ENCODE measurements around the gene ST6GALNAC6. TPM values are rescaled to one million over a fixed set of nuclear protein-coding genes. Genes with fewer than 3 reads are reported as not detected.
"Not testable (repeated sequence)": the region's sequence is repeated elsewhere in the genome, so short reads cannot be mapped to it uniquely, and the experiment has no call there.

Gene ST6GALNAC6
- polyA plus RNA-seq, 2 of the 4 experiments (the other 2 are of a cell fraction): 8.2 to 25.2 TPM

DNA sequence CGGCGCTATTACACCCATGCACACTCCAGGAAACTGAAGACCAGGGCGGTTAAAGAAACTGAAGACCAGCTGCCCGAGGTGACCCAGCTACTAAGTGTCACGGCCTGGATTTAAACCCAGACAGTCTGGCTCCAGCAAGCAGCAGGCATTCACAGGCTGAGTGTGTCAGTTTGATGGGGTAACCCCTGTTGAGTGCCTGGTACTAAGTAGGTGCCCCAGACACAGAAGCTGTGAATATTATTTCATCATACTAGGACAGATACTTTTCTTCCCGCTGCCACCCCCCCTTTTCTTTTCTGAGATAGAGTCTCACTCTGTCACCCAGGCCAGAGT, 52.3 kb downstream of the ST6GALNAC6 start:
- POLR2A ChIA-PET: no interaction called here
- ATAC-seq (peak; percentile 27 to 40; a peak in 3 of 6 replicates), FAIRE-seq (no peak), DNase-seq (ENCODE audit: low read depth in 1 of 2, low spot score in 1 of 2) (no peak)
- H3K9me3 ChIP-seq: peaks cover 18% of the 10 kb centered on the region
- 52% methylated on average over 6 of the region's 6 CpGs for WGBS (ENCODE audit: missing lambda C conversion rate)
- no peak for TF ChIP-seq EP300 (IDR thresholded peaks at IDR 0.05)
- TF ChIP-seq RARB (CRISPR knock-in tag; IDR thresholded peaks at IDR 0.05): no peak
- H3K4me1 ChIP-seq: no peaks in the 10 kb centered on the region
- no peak overlapping the region for H3K4me3 ChIP-seq
- CTCF ChIA-PET: interaction anchor here (0.8 to 7.4 kb wide), 4 partner anchors 9 to 112 kb away, joined by 3 to 60 read pairs (median 4); partner anchors contain the start of gene TOR2A
- H3K4me2 ChIP-seq: no peak overlapping the region
- no peak overlapping the region for H3K27ac ChIP-seq

DNA sequence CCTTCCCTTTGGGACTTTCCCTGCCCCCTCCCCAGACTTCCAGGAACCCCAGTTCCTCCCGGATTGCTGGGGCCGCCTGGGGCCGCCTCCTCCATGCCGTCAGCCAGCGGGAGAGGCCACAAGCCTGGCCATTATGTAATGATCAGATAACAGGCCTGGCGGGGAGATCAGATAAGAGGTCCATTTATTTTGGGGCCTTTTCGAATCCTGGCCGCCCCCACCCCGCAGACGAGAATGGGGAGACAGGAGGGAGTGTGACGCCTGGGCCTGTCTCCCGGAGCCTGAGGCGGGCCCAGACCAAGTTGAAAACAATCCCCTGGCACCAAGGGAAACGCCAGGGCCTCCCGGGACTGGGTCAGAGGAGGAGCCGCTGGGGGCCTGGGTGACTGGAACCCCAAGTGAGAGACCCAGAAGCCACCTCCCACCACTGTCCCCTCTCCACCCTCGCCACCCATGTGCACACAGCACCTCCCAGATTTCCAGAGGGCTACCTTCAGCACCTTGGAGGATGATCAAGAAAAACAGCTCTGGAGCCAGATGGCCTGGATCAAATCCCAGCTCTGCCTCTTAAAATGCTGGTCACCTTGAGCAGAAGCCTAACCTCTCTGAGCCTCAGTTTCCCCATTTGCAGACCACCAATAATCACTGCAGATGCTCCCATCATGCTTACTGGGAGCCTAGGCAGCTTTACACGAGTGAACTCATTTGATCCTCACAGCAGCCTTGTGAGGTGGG, 52.8 kb downstream of the ST6GALNAC6 start:
- no peaks in the 10 kb centered on the region for H3K4me1 ChIP-seq
- ATAC-seq: no peak
- CTCF ChIA-PET: interaction anchor here (0.8 to 7.4 kb wide), 3 partner anchors 10 to 23 kb away, joined by 3 to 60 read pairs (median 4); no protein-coding TSS in a partner anchor
- H3K9me3 ChIP-seq: peaks cover 18% of the 10 kb centered on the region
- no peak overlapping the region for H3K4me3 ChIP-seq
- FAIRE-seq: no peak
- 83% methylated on average over 17 of the region's 18 CpGs for WGBS (ENCODE audit: missing lambda C conversion rate)
- DNase-seq (ENCODE audit: low read depth in 1 of 2, low spot score in 1 of 2): no peak
- POLR2A ChIA-PET: no interaction called here
- H3K4me2 ChIP-seq: no peak overlapping the region
- H3K27ac ChIP-seq: no peak overlapping the region
- TF ChIP-seq ZC3H11A (IDR thresholded peaks at IDR 0.05) (no peak), PHF8 (IDR thresholded peaks at IDR 0.05; ENCODE audit: borderline replicate concordance, low read depth) (no peak), JUN (IDR thresholded peaks at IDR 0.05) (no peak), MYC (IDR thresholded peaks at IDR 0.05; ENCODE audit: borderline replicate concordance, low read length) (no peak), EP300 (IDR thresholded peaks at IDR 0.05) (no peak), EHMT2 (IDR thresholded peaks at IDR 0.05; ENCODE audit: low read depth) (no peak), KDM5A (IDR thresholded peaks at IDR 0.05) (no peak), CHD2 (IDR thresholded peaks at IDR 0.05; ENCODE audit: low read length, partially characterized antibody) (no peak), RNF2 (IDR thresholded peaks at IDR 0.05; ENCODE audit: borderline replicate concordance, low read depth) (no peak), RCOR1 (IDR thresholded peaks at IDR 0.05; ENCODE audit: low read depth, low read length) (no peak), TP53 (CRISPR knock-in tag; IDR thresholded peaks at IDR 0.05) (no peak), SMC3 (IDR thresholded peaks at IDR 0.05) (no peak)
- TF ChIP-seq, protein P1, sequence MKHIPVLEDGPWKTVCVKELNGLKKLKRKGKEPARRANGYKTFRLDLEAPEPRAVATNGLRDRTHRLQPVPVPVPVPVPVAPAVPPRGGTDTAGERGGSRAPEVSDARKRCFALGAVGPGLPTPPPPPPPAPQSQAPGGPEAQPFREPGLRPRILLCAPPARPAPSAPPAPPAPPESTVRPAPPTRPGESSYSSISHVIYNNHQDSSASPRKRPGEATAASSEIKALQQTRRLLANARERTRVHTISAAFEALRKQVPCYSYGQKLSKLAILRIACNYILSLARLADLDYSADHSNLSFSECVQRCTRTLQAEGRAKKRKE (CRISPR knock-in tag; IDR thresholded peaks at IDR 0.05; ENCODE audit: low read depth): no peak
- TF ChIP-seq, protein P2, sequence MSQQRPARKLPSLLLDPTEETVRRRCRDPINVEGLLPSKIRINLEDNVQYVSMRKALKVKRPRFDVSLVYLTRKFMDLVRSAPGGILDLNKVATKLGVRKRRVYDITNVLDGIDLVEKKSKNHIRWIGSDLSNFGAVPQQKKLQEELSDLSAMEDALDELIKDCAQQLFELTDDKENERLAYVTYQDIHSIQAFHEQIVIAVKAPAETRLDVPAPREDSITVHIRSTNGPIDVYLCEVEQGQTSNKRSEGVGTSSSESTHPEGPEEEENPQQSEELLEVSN (IDR thresholded peaks at IDR 0.05; ENCODE audit: borderline replicate concordance, low read depth): no peak

DNA sequence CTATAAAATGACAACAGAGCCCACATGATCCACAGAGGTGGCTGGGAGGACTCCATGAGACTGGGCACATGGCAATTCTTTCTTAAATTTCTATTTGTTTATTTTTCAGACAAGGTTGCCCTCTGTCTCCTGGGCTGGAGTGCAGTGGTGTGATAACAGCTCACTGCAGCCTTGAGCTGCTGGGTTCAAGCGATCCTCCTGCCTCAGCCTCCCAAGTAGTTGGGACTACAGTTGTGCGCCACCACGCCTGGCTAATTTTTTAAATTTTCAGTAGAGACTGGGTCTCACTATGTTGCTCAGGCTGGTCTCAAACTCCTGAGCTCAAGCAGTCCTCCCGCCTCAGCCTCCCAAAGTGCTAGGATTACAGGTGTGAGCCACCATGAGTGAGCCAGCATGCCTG, 53.8 kb downstream of the ST6GALNAC6 start:
- H3K4me3 ChIP-seq; H3K4me1 ChIP-seq; H3K4me2 ChIP-seq; DNase-seq (ENCODE audit: low read depth in 1 of 2, low spot score in 1 of 2); H3K27ac ChIP-seq; POLR2A ChIA-PET; ATAC-seq; FAIRE-seq: not testable (repeated sequence)
- H3K9me3 ChIP-seq: peaks cover 18% of the 10 kb centered on the region
- WGBS (ENCODE audit: missing lambda C conversion rate): 97% methylated on average over 4 of the region's 4 CpGs
- CTCF ChIA-PET: interaction anchor here (1.1 to 7.4 kb wide), 2 partner anchors 24 to 111 kb away, joined by 3 to 60 read pairs; partner anchors contain the start of gene TOR2A

DNA sequence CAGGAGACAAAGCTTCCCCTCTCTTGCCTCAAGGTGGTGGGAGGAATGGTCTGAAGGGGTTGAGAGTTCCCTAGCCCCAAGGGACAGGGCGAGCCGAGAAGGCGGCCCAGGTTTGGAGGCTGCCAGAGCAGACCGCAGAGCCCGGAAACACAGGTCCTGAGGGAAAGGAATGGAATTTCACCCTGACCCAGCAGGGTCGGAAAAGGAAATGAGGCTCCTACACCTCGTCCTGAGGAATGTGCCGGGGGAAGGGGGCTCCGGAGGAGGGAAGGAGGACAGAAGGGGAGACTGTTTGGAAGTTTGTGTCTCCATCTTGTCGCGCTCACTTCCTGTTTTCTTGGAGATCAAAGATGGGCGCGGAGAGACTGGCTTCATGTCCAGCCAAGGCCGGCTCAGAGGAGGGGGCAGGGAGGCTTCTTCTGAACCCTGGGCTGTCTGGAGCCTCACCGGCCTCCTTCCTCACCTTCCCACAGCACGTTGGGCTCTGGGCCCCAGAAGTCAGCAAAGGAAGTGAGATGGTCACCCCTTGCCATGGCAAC, 54.5 kb downstream of the ST6GALNAC6 start:
- no peaks in the 10 kb centered on the region for H3K4me1 ChIP-seq
- ATAC-seq (0 out of 6 replicates have a peak, but pooled peaks of 1 of the 2 experiments have one; percentile 22), DNase-seq (ENCODE audit: low read depth in 1 of 2, low spot score in 1 of 2) (no peak), FAIRE-seq (no peak)
- H3K4me2 ChIP-seq: no peak overlapping the region
- no peak overlapping the region for H3K4me3 ChIP-seq
- TF ChIP-seq HEYL (CRISPR knock-in tag; IDR thresholded peaks at IDR 0.05) (no peak), ZSCAN20 (CRISPR knock-in tag; IDR thresholded peaks at IDR 0.05) (no peak), ZNF302 (CRISPR knock-in tag; IDR thresholded peaks at IDR 0.05) (no peak), CBX8 (IDR thresholded peaks at IDR 0.05) (no peak), MYC (IDR thresholded peaks at IDR 0.05; ENCODE audit: borderline replicate concordance, low read length) (no peak), KDM5A (IDR thresholded peaks at IDR 0.05) (no peak)
- TF ChIP-seq, protein P3, sequence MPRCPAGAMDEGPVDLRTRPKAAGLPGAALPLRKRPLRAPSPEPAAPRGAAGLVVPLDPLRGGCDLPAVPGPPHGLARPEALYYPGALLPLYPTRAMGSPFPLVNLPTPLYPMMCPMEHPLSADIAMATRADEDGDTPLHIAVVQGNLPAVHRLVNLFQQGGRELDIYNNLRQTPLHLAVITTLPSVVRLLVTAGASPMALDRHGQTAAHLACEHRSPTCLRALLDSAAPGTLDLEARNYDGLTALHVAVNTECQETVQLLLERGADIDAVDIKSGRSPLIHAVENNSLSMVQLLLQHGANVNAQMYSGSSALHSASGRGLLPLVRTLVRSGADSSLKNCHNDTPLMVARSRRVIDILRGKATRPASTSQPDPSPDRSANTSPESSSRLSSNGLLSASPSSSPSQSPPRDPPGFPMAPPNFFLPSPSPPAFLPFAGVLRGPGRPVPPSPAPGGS (IDR thresholded peaks at IDR 0.05): no peak
- TF ChIP-seq, protein P4, sequence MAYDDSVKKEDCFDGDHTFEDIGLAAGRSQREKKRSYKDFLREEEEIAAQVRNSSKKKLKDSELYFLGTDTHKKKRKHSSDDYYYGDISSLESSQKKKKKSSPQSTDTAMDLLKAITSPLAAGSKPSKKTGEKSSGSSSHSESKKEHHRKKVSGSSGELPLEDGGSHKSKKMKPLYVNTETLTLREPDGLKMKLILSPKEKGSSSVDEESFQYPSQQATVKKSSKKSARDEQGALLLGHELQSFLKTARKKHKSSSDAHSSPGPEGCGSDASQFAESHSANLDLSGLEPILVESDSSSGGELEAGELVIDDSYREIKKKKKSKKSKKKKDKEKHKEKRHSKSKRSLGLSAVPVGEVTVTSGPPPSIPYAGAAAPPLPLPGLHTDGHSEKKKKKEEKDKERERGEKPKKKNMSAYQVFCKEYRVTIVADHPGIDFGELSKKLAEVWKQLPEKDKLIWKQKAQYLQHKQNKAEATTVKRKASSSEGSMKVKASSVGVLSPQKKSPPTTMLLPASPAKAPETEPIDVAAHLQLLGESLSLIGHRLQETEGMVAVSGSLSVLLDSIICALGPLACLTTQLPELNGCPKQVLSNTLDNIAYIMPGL (CRISPR knock-in tag; IDR thresholded peaks at IDR 0.05; ENCODE audit: borderline replicate concordance): no peak
- peaks cover 16% of the 10 kb centered on the region for H3K9me3 ChIP-seq
- ChIA-PET CTCF (interaction anchor here (0.7 to 7.4 kb wide), 7 partner anchors 8 to 110 kb away, joined by 3 to 60 read pairs (median 3); partner anchors contain the start of genes CDK9 and TOR2A), POLR2A (no interaction called here)
- no peak overlapping the region for H3K27ac ChIP-seq
- WGBS (ENCODE audit: missing lambda C conversion rate): 83% methylated on average over 16 of the region's 16 CpGs
